Measurements from ENCODE around the gene SLC10A3. TPM values are rescaled to one million over a fixed set of nuclear protein-coding genes. Genes with fewer than 3 reads are reported as not detected.

SLC10A3 gene
- total and polyA plus RNA-seq, 4 experiments from 2014 or later, result 22.5 to 62.3 (median 42.6) TPM

GRCh38 chrX:154448484-154448883 is 41.9 kb downstream of the SLC10A3 start:
- no peak for DNase-seq
- no peaks in the 10 kb centered on the region for H3K27me3 ChIP-seq (ENCODE audit: insufficient read depth, low read length)
- CTCF ChIA-PET (ENCODE audit: partially characterized antibody), result no interaction called here
- no peaks in the 10 kb centered on the region for H3K9me3 ChIP-seq (ENCODE audit: control insufficient read depth in 1 of 2, low read length in 2 of 2)
- no peak overlapping the region for H3K4me3 Mint-ChIP-seq
- peaks cover 18% of the 10 kb centered on the region for H3K4me1 ChIP-seq (ENCODE audit: insufficient read depth, low read length)
- H3K27ac ChIP-seq (ENCODE audit: low read depth, low read length), result no peak overlapping the region
- peaks cover 3 to 12% of the 10 kb centered on the region in 2 donors for H3K36me3 Mint-ChIP-seq
- no peaks in the 10 kb centered on the region for H3K27me3 Mint-ChIP-seq
- intact Hi-C loops (cut with micrococcal nuclease), result no loop called here
- no peak overlapping the region for H3K27ac Mint-ChIP-seq
- H3K4me3 ChIP-seq (ENCODE audit: low read length in 2 of 2), result no peak overlapping the region
- peaks cover 3 to 22% (median 3%) of the 10 kb centered on the region in 4 donors for H3K4me1 Mint-ChIP-seq
- POLR2A ChIA-PET (ENCODE audit: partially characterized antibody), result interaction anchor here (8.5 kb wide), 1 partner anchor 10 kb away, joined by 42 read pairs; the partner anchor contains the start of gene PLXNA3
- peaks cover 13% of the 10 kb centered on the region for H3K36me3 ChIP-seq (ENCODE audit: insufficient read depth, low read length)
- no peaks in the 10 kb centered on the region for H3K9me3 Mint-ChIP-seq

GRCh38 chrX:154446430-154446829 is 44.0 kb downstream of the SLC10A3 start:
- DNase-seq, result no peak
- peak overlapping the region in 1 of 7 donors; percentile 68 for H3K27ac Mint-ChIP-seq

GRCh38 chrX:154445776-154446175 is 44.7 kb downstream of the SLC10A3 start:
- H3K36me3 ChIP-seq (ENCODE audit: insufficient read depth, low read length), result peaks cover 12% of the 10 kb centered on the region
- peaks cover 3 to 22% of the 10 kb centered on the region in 2 donors for H3K36me3 Mint-ChIP-seq
- H3K4me1 ChIP-seq (ENCODE audit: insufficient read depth, low read length), result peaks cover 42% of the 10 kb centered on the region
- no peaks in the 10 kb centered on the region for H3K27me3 Mint-ChIP-seq
- intact Hi-C loops (cut with micrococcal nuclease), result loop anchor here (2.0 kb wide), 1 partner anchor 17 kb away; the partner anchor contains the start of gene ATP6AP1
- no peak overlapping the region for H3K27ac ChIP-seq (ENCODE audit: low read depth, low read length)
- ChIA-PET POLR2A (ENCODE audit: partially characterized antibody) (interaction anchor here (0.9 to 8.5 kb wide), 4 partner anchors 13 to 48 kb away, joined by 4 to 42 read pairs (median 4); partner anchors contain the start of genes PLXNA3 and RPL10), CTCF (ENCODE audit: partially characterized antibody) (interaction anchor here (1.1 kb wide), 1 partner anchor 47 kb away, joined by 3 read pairs; the partner anchor contains the start of gene RPL10)
- H3K9me3 ChIP-seq (ENCODE audit: control insufficient read depth in 1 of 2, low read length in 2 of 2), result no peaks in the 10 kb centered on the region
- no peak overlapping the region for H3K4me3 ChIP-seq (ENCODE audit: low read length in 2 of 2)
- H3K9me3 Mint-ChIP-seq, result no peaks in the 10 kb centered on the region
- H3K27ac Mint-ChIP-seq, result peak overlapping the region in 2 of 7 donors; percentile 52 to 61
- DNase-seq, result no peak
- H3K27me3 ChIP-seq (ENCODE audit: insufficient read depth, low read length), result no peaks in the 10 kb centered on the region
- peak overlapping the region in 1 of 8 donors; percentile 35 for H3K4me3 Mint-ChIP-seq
- H3K4me1 Mint-ChIP-seq, result peaks cover 7 to 48% (median 19%) of the 10 kb centered on the region in 4 donors

More at GRCh38 chrX:154446430-154446829, 44.0 kb downstream of the SLC10A3 start:
- ChIA-PET POLR2A (ENCODE audit: partially characterized antibody) (interaction anchor here (0.9 to 8.5 kb wide), 4 partner anchors 12 to 48 kb away, joined by 3 to 42 read pairs (median 4); partner anchors contain the start of genes PLXNA3, RPL10 and TAFAZZIN), CTCF (ENCODE audit: partially characterized antibody) (interaction anchor here (1.1 kb wide), 1 partner anchor 47 kb away, joined by 3 read pairs; the partner anchor contains the start of gene RPL10)
- Histone ChIP-seq H3K4me3 (ENCODE audit: low read length in 2 of 2) (no peak overlapping the region), H3K27me3 (ENCODE audit: insufficient read depth, low read length) (no peaks in the 10 kb centered on the region), H3K4me1 (ENCODE audit: insufficient read depth, low read length) (peaks cover 36% of the 10 kb centered on the region), H3K36me3 (ENCODE audit: insufficient read depth, low read length) (peaks cover 13% of the 10 kb centered on the region), H3K27ac (ENCODE audit: low read depth, low read length) (no peak overlapping the region), H3K9me3 (ENCODE audit: control insufficient read depth in 1 of 2, low read length in 2 of 2) (no peaks in the 10 kb centered on the region)
- H3K27me3 Mint-ChIP-seq, result no peaks in the 10 kb centered on the region
- no peak overlapping the region for H3K4me3 Mint-ChIP-seq
- no peaks in the 10 kb centered on the region for H3K9me3 Mint-ChIP-seq
- H3K4me1 Mint-ChIP-seq, result peaks cover 7 to 41% (median 14%) of the 10 kb centered on the region in 4 donors
- intact Hi-C loops (cut with micrococcal nuclease), result no loop called here
- H3K36me3 Mint-ChIP-seq, result peaks cover 3 to 18% of the 10 kb centered on the region in 2 donors

- peaks cover 9% of the 10 kb centered on the region for H3K36me3 ChIP-seq (ENCODE audit: insufficient read depth, low read length)
- POLR2A ChIA-PET (ENCODE audit: partially characterized antibody), result interaction anchor here (0.6 to 8.5 kb wide), 4 partner anchors 13 to 45 kb away, joined by 3 to 42 read pairs (median 6); partner anchors contain the start of genes PLXNA3 and SLC10A3
- CTCF ChIA-PET (ENCODE audit: partially characterized antibody), result interaction anchor here (0.7 kb wide), 1 partner anchor 30 kb away, joined by 3 read pairs; no protein-coding TSS in a partner anchor
These were observed 45.6 kb downstream of the SLC10A3 start for GRCh38 chrX:154444755-154445246.

GRCh38 chrX:154443992-154444754 is 46.3 kb downstream of the SLC10A3 start, which contains the start of gene FAM50A:
TSS of gene FAM50A (plus strand) at chrX:154444141. CDS start at chrX:154444236, 95 bp downstream.
- peak within 1 kb of the TSS; percentile 63 to 86 (median 77) for H3K4me3 Mint-ChIP-seq
- peak within 1 kb of the TSS; percentile 69 for H3K27ac ChIP-seq (ENCODE audit: low read depth, low read length)
- CTCF ChIA-PET (ENCODE audit: partially characterized antibody), result no interaction called here

More at GRCh38 chrX:154444755-154445246, 45.6 kb downstream of the SLC10A3 start:
- Mint-ChIP-seq H3K9me3 (no peaks in the 10 kb centered on the region), H3K36me3 (peaks cover 3 to 20% of the 10 kb centered on the region in 2 donors), H3K4me3 (peak overlapping the region; percentile 3 to 58 (median 29)), H3K4me1 (peaks cover 7 to 48% (median 23%) of the 10 kb centered on the region in 4 donors), H3K27me3 (no peaks in the 10 kb centered on the region), H3K27ac (peak overlapping the region in 5 of 7 donors; percentile 4 to 68 (median 22))
- Histone ChIP-seq H3K4me1 (ENCODE audit: insufficient read depth, low read length) (peaks cover 49% of the 10 kb centered on the region), H3K9me3 (ENCODE audit: control insufficient read depth in 1 of 2, low read length in 2 of 2) (no peaks in the 10 kb centered on the region), H3K4me3 (ENCODE audit: low read length in 2 of 2) (peak overlapping the region; percentile 3 to 45), H3K27ac (ENCODE audit: low read depth, low read length) (peak overlapping the region; percentile 67), H3K27me3 (ENCODE audit: insufficient read depth, low read length) (no peaks in the 10 kb centered on the region)
- intact Hi-C loops (cut with micrococcal nuclease), result loop anchor here (2.0 to 5.0 kb wide), 3 partner anchors 16 to 48 kb away; partner anchors contain the start of genes ATP6AP1, LAGE3 and SLC10A3
- DNase-seq, result no peak

GRCh38 chrX:154443479-154443910 is 46.9 kb downstream of the SLC10A3 start:
- Mint-ChIP-seq H3K36me3 (peaks cover 2 to 21% of the 10 kb centered on the region in 2 donors), H3K4me1 (peaks cover 7 to 57% (median 23%) of the 10 kb centered on the region in 4 donors), H3K27ac (peak overlapping the region; percentile 81 to 95 (median 89)), H3K27me3 (no peaks in the 10 kb centered on the region), H3K4me3 (peak overlapping the region; percentile 55 to 85 (median 64)), H3K9me3 (no peaks in the 10 kb centered on the region)
- Histone ChIP-seq H3K27ac (ENCODE audit: low read depth, low read length) (peak overlapping the region; percentile 69), H3K27me3 (ENCODE audit: insufficient read depth, low read length) (no peaks in the 10 kb centered on the region), H3K36me3 (ENCODE audit: insufficient read depth, low read length) (peaks cover 1% of the 10 kb centered on the region), H3K4me3 (ENCODE audit: low read length in 2 of 2) (no peak overlapping the region), H3K4me1 (ENCODE audit: insufficient read depth, low read length) (peaks cover 56% of the 10 kb centered on the region), H3K9me3 (ENCODE audit: control insufficient read depth in 1 of 2, low read length in 2 of 2) (no peaks in the 10 kb centered on the region)
- ChIA-PET POLR2A (ENCODE audit: partially characterized antibody) (interaction anchor here (1.0 to 8.5 kb wide), 5 partner anchors 15 to 72 kb away, joined by 3 to 42 read pairs (median 6); partner anchors contain the start of genes FAM3A, PLXNA3, RPL10 and SLC10A3), CTCF (ENCODE audit: partially characterized antibody) (no interaction called here)
- no peak for DNase-seq
- intact Hi-C loops (cut with micrococcal nuclease), result loop anchor here (5.0 kb wide), 2 partner anchors 34 to 49 kb away; partner anchors contain the start of genes LAGE3 and SLC10A3

More at GRCh38 chrX:154443992-154444754, 46.3 kb downstream of the SLC10A3 start, which contains the start of gene FAM50A:
- peak; percentile 59 to 67 (median 62) for DNase-seq
- H3K27me3 ChIP-seq (ENCODE audit: insufficient read depth, low read length), result no peaks in the 10 kb centered on the region
- no peaks in the 10 kb centered on the region for H3K27me3 Mint-ChIP-seq
- peak within 1 kb of the TSS; percentile 3 to 45 for H3K4me3 ChIP-seq (ENCODE audit: low read length in 2 of 2)
- H3K4me1 Mint-ChIP-seq, result peaks cover 7 to 51% (median 23%) of the 10 kb centered on the region in 4 donors
- POLR2A ChIA-PET (ENCODE audit: partially characterized antibody), result interaction anchor here (0.6 to 8.5 kb wide), 6 partner anchors 13 to 46 kb away, joined by 3 to 42 read pairs (median 4); partner anchors contain the start of genes PLXNA3, RPL10 and SLC10A3
- peaks cover 3 to 20% of the 10 kb centered on the region in 2 donors for H3K36me3 Mint-ChIP-seq
- H3K9me3 ChIP-seq (ENCODE audit: control insufficient read depth in 1 of 2, low read length in 2 of 2), result no peaks in the 10 kb centered on the region
- intact Hi-C loops (cut with micrococcal nuclease), result loop anchor here (2.0 to 5.0 kb wide), 3 partner anchors 15 to 48 kb away; partner anchors contain the start of genes ATP6AP1, LAGE3 and SLC10A3
- H3K4me1 ChIP-seq (ENCODE audit: insufficient read depth, low read length), result peaks cover 49% of the 10 kb centered on the region
- no peaks in the 10 kb centered on the region for H3K9me3 Mint-ChIP-seq
- peak within 1 kb of the TSS; percentile 81 to 95 (median 89) for H3K27ac Mint-ChIP-seq
- H3K36me3 ChIP-seq (ENCODE audit: insufficient read depth, low read length), result peaks cover 8% of the 10 kb centered on the region
